Neuronal stem cell (in vitro differentiated cells): ENCODE measurements around the gene TMC1.

ENCODE experiments used
- DNase-seq: peaks from one replicate; pipeline ENCODE4 v3.0.0-alpha.2; 2013; ENCODE audit warnings: low spot score
- H2AFZ ChIP-seq: one replicate; pipeline ENCODE4 v1.6.1; 2013; ENCODE audit warnings: mild to moderate bottlenecking, low read length, inconsistent platforms
- H2AK5ac ChIP-seq: 2 replicates; pipeline ENCODE4 v1.6.1; 2013; ENCODE audit warnings: low read depth, mild to moderate bottlenecking, inconsistent platforms, low read length, moderate library complexity, mixed read lengths
- H2BK120ac ChIP-seq: 2 replicates; pipeline ENCODE4 v1.6.1; 2013; ENCODE audit warnings: low read depth, mild to moderate bottlenecking, inconsistent platforms, low read length, moderate library complexity, mixed read lengths
- H2BK12ac ChIP-seq: one replicate; pipeline ENCODE4 v1.6.1; 2013; ENCODE audit warnings: low read length, inconsistent platforms
- H2BK15ac ChIP-seq: 2 replicates; pipeline ENCODE4 v1.6.1; 2013; ENCODE audit warnings: mild to moderate bottlenecking, low read length, inconsistent platforms, mixed read lengths
- H2BK5ac ChIP-seq: one replicate; pipeline ENCODE4 v1.6.1; 2013; ENCODE audit warnings: inconsistent platforms, mild to moderate bottlenecking, low read length, moderate library complexity
- H3K14ac ChIP-seq: one replicate; pipeline ENCODE4 v1.6.1; 2013; ENCODE audit warnings: low read length, inconsistent platforms
- H3K18ac ChIP-seq: 2 replicates; pipeline ENCODE4 v1.6.1; 2013; ENCODE audit warnings: low read length, inconsistent platforms
- H3K23ac ChIP-seq: 2 replicates; pipeline ENCODE4 v1.6.1; 2013; ENCODE audit warnings: low read depth, mild to moderate bottlenecking, mixed read lengths, low read length, inconsistent platforms; ENCODE audit not compliant: poor library complexity
- H3K27ac ChIP-seq: replicated peaks from 3 replicates; pipeline ENCODE4 v1.5.1; 2013; ENCODE audit warnings: low read length, inconsistent platforms
- H3K27me3 ChIP-seq, 3 experiments: 2 replicates each; pipeline ENCODE4 v1.6.1; 2013; ENCODE audit warnings: low read length in 3 of 3, mild to moderate bottlenecking in 2 of 3, inconsistent platforms in 1 of 3, low read depth in 1 of 3, mixed read lengths in 1 of 3, moderate library complexity in 1 of 3; ENCODE audit not compliant: control insufficient read depth in 3 of 3, insufficient read depth in 3 of 3
- H3K36me3 ChIP-seq, 2 donors: replicated peaks in 1 of 2; 2 replicates each; pipeline ENCODE4 v1.6.1; 2013; ENCODE audit warnings: low read length in 2 of 2; ENCODE audit not compliant: control insufficient read depth in 2 of 2, insufficient read depth in 2 of 2
- H3K4ac ChIP-seq: 2 replicates; pipeline ENCODE4 v1.6.1; 2013; ENCODE audit warnings: inconsistent platforms, mild to moderate bottlenecking, low read length, moderate library complexity
- H3K4me1 ChIP-seq, 2 donors: 1 replicate in 1 of 2; 2 replicates in 1 of 2; pipeline ENCODE4 v1.6.1; 2013; ENCODE audit warnings: low read length in 2 of 2, low read depth in 1 of 2; ENCODE audit not compliant: control insufficient read depth in 2 of 2, insufficient read depth in 1 of 2
- H3K4me2 ChIP-seq: one replicate; pipeline ENCODE4 v1.6.1; 2013; ENCODE audit warnings: mild to moderate bottlenecking, low read length, inconsistent platforms; ENCODE audit not compliant: insufficient read depth, poor library complexity, severe bottlenecking
- H3K4me3 ChIP-seq, 2 donors: 2 replicates each; pipeline ENCODE4 v1.5.1; 2013; ENCODE audit warnings: low read length in 2 of 2, mild to moderate bottlenecking in 2 of 2, inconsistent platforms in 1 of 2, moderate library complexity in 1 of 2
- H3K79me1 ChIP-seq: one replicate; pipeline ENCODE4 v1.6.1; 2013; ENCODE audit warnings: low read depth, mild to moderate bottlenecking, inconsistent platforms, low read length, moderate library complexity
- H3K9ac ChIP-seq: one replicate; pipeline ENCODE4 v1.6.1; 2013; ENCODE audit warnings: mild to moderate bottlenecking, low read depth, low read length, inconsistent platforms; ENCODE audit not compliant: poor library complexity
- H3K9me3 ChIP-seq, 2 donors: replicated peaks in 1 of 2; 2 replicates each; pipeline versions ENCODE3 to v1.6.1; 2013; ENCODE audit warnings: low read length in 2 of 2, mild to moderate bottlenecking in 2 of 2, inconsistent platforms in 1 of 2, low read depth in 1 of 2, mixed read lengths in 1 of 2, moderate library complexity in 1 of 2; ENCODE audit not compliant: control insufficient read depth in 2 of 2, insufficient read depth in 1 of 2
- H4K8ac ChIP-seq: one replicate; pipeline ENCODE4 v1.6.1; 2013; ENCODE audit warnings: low read depth, mild to moderate bottlenecking, inconsistent platforms, low read length, moderate library complexity
- H4K91ac ChIP-seq: one replicate; pipeline ENCODE4 v1.6.1; 2013; ENCODE audit warnings: low read length, low read depth, mild to moderate bottlenecking, inconsistent platforms; ENCODE audit not compliant: poor library complexity
- WGBS, 2 donors: extraction: QIAGEN DNeasy Blood & Tissue Kit; methylation state at CpG; one replicate each; pipeline ENCODE4 v1.1.7; 2013; ENCODE audit warnings: missing lambda C conversion rate in 2 of 2, mixed read lengths in 1 of 2; ENCODE audit not compliant: insufficient read length in 2 of 2, insufficient replicate concordance in 1 of 2; ENCODE audit errors: extremely low coverage in 2 of 2; 5-methylcytosine and 5-hydroxymethylcytosine counted together

The TMC1 gene

GRCh38 chr9:72489986-72490385, 31.4 kb upstream of the TMC1 start:
- no peak overlapping the region for H4K8ac ChIP-seq
- peaks cover 9 to 15% of the 10 kb centered on the region in 2 donors for H3K4me1 ChIP-seq
- H3K79me1 ChIP-seq = no peaks in the 10 kb centered on the region
- H3K9me3 ChIP-seq = no peaks in the 10 kb centered on the region
- H2BK12ac ChIP-seq = no peak overlapping the region
- H3K4me2 ChIP-seq = no peak overlapping the region
- no peak overlapping the region for H3K23ac ChIP-seq
- H3K36me3 ChIP-seq = no peaks in the 10 kb centered on the region
- no peak overlapping the region for H3K14ac ChIP-seq
- no peak overlapping the region for H3K4ac ChIP-seq
- H2AK5ac ChIP-seq = no peak overlapping the region
- H2AFZ ChIP-seq = no peak overlapping the region
- H2BK5ac ChIP-seq = no peak overlapping the region
- H4K91ac ChIP-seq = no peak overlapping the region
- H3K9ac ChIP-seq = no peak overlapping the region
- no peak overlapping the region for H3K27ac ChIP-seq
- no peak overlapping the region for H3K18ac ChIP-seq
- DNase-seq = no peak
- no peaks in the 10 kb centered on the region for H3K27me3 ChIP-seq
- no peak overlapping the region for H3K4me3 ChIP-seq
- no peak overlapping the region for H2BK120ac ChIP-seq
- no CpG with 5 or more reads among the region's 1 CpG for WGBS, 2 donors
- no peak overlapping the region for H2BK15ac ChIP-seq

GRCh38 chr9:72491242-72491641, 30.2 kb upstream of the TMC1 start:
- DNase-seq = no peak
- WGBS, 2 donors = no CpG with 5 or more reads among the region's 2 CpGs

DNA sequence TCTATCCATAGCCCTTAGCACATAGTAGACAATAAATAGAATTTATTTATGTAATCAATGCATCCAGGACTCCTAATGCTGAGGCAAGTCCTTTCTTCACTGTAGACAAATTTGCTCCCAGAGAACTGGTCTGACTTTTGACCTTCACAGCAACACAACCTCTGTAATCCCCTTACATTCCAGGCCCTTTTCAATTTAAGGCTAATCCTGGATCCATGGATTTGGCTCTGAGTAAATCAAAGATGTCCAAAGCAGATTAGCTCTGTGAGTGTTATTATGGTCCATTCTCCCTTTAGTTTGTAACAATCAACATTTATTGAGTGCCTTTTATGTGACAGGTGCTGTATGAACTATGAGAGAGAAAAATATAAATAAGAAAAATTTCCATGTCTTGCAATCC, 27.4 kb upstream of the TMC1 start:
- DNase-seq = peak; percentile 31
- Histone ChIP-seq H2AK5ac (no peak overlapping the region), H3K14ac (no peak overlapping the region), H3K4me2 (no peak overlapping the region), H3K36me3 (no peaks in the 10 kb centered on the region), H4K8ac (no peak overlapping the region), H2AFZ (no peak overlapping the region), H3K18ac (no peak overlapping the region), H4K91ac (no peak overlapping the region), H3K9me3 (no peaks in the 10 kb centered on the region), H3K4me1 (peaks cover 0 to 2% of the 10 kb centered on the region in 2 donors), H2BK5ac (no peak overlapping the region), H2BK120ac (no peak overlapping the region), H2BK15ac (no peak overlapping the region), H3K4me3 (no peak overlapping the region), H3K9ac (no peak overlapping the region), H3K4ac (no peak overlapping the region), H3K79me1 (no peaks in the 10 kb centered on the region), H3K27ac (no peak overlapping the region), H2BK12ac (no peak overlapping the region), H3K27me3 (no peaks in the 10 kb centered on the region), H3K23ac (no peak overlapping the region)

More at GRCh38 chr9:72491242-72491641, 30.2 kb upstream of the TMC1 start:
- H3K4ac ChIP-seq = no peak overlapping the region
- no peak overlapping the region for H3K27ac ChIP-seq
- no peak overlapping the region for H3K14ac ChIP-seq
- H2AK5ac ChIP-seq = no peak overlapping the region
- H3K4me2 ChIP-seq = no peak overlapping the region
- no peak overlapping the region for H2BK120ac ChIP-seq
- H2AFZ ChIP-seq = no peak overlapping the region
- H3K18ac ChIP-seq = no peak overlapping the region
- no peak overlapping the region for H4K8ac ChIP-seq
- H2BK15ac ChIP-seq = no peak overlapping the region
- H3K23ac ChIP-seq = no peak overlapping the region
- H3K36me3 ChIP-seq = no peaks in the 10 kb centered on the region
- H2BK5ac ChIP-seq = no peak overlapping the region
- H3K9me3 ChIP-seq = no peaks in the 10 kb centered on the region
- H3K79me1 ChIP-seq = no peaks in the 10 kb centered on the region
- H4K91ac ChIP-seq = no peak overlapping the region
- H3K4me1 ChIP-seq = peaks cover 5 to 7% of the 10 kb centered on the region in 2 donors
- no peak overlapping the region for H3K4me3 ChIP-seq
- H2BK12ac ChIP-seq = no peak overlapping the region
- no peak overlapping the region for H3K9ac ChIP-seq
- no peaks in the 10 kb centered on the region for H3K27me3 ChIP-seq

DNA sequence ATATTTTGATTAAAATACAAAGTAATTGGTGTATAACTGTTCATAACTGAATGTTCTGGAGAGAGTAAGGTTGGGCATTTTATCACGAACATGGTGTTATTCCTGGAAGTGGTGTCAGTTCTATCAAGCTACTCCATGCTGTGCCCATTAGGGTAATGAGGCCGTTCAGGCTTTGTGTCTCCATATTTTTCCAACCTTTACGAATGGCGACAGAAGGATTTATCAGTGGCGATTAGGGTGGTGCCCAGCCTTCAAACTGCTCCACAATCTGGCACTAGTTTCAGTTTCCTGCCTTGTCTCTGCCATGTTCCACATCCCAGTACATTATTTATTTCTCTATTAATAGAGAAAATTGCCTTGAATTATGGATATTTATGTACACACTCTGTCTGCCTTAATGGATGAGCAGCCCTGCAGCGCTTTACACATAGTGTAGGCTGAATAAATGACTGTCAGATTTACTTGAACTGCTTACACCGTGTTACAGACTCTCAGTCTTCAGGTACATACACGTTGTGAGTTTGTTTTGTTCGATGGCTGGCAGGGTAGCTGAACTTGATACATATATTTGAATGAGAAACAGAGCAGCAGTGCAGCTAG, 23.9 kb upstream of the TMC1 start:
- H3K27ac ChIP-seq = no peak overlapping the region
- no peak overlapping the region for H3K23ac ChIP-seq
- no peak overlapping the region for H3K9ac ChIP-seq
- no peak overlapping the region for H4K91ac ChIP-seq
- H3K4ac ChIP-seq = no peak overlapping the region
- H3K9me3 ChIP-seq = no peaks in the 10 kb centered on the region
- no peak overlapping the region for H3K4me3 ChIP-seq
- H2BK120ac ChIP-seq = no peak overlapping the region
- no CpG with 5 or more reads among the region's 9 CpGs for WGBS, 2 donors
- no peak overlapping the region for H2BK5ac ChIP-seq
- no peak overlapping the region for H2AK5ac ChIP-seq
- H3K27me3 ChIP-seq = no peaks in the 10 kb centered on the region
- H3K18ac ChIP-seq = no peak overlapping the region
- peaks cover 0 to 2% of the 10 kb centered on the region in 2 donors for H3K4me1 ChIP-seq
- no peak overlapping the region for H3K4me2 ChIP-seq
- H3K36me3 ChIP-seq = no peaks in the 10 kb centered on the region
- H3K79me1 ChIP-seq = no peaks in the 10 kb centered on the region
- no peak overlapping the region for H3K14ac ChIP-seq
- DNase-seq = no peak
- no peak overlapping the region for H4K8ac ChIP-seq
- H2AFZ ChIP-seq = peak overlapping the region; percentile 56
- H2BK12ac ChIP-seq = no peak overlapping the region
- no peak overlapping the region for H2BK15ac ChIP-seq
